ENCODE measurements around the gene IQGAP1. TPM values are rescaled to one million over a fixed set of nuclear protein-coding genes. Genes with fewer than 3 reads are reported as not detected.

The IQGAP1 gene
- total and polyA plus RNA-seq, 8 donors, result 22.3 to 222 (median 86.4) TPM

- 0 to 10% (median 6%) methylated on average over 1 of the region's 1 CpG for WGBS, 5 donors
- H3K27ac ChIP-seq, result peak overlapping the region in 4 of 5 donors; percentile 82 to 93 (median 90)
- no peak overlapping the region for H3K4me3 ChIP-seq
- H3K4me1 ChIP-seq, result peaks cover 52 to 100% (median 77%) of the 10 kb centered on the region in 4 donors
- intact Hi-C loops (cut with DNase I; ENCODE audit: low total_unique reads), result no loop called here
- H3K9me3 ChIP-seq, result no peaks in the 10 kb centered on the region
- no peaks in the 10 kb centered on the region for H3K27me3 ChIP-seq
- H3K36me3 ChIP-seq, result no peaks in the 10 kb centered on the region
- TF ChIP-seq, protein P1, sequence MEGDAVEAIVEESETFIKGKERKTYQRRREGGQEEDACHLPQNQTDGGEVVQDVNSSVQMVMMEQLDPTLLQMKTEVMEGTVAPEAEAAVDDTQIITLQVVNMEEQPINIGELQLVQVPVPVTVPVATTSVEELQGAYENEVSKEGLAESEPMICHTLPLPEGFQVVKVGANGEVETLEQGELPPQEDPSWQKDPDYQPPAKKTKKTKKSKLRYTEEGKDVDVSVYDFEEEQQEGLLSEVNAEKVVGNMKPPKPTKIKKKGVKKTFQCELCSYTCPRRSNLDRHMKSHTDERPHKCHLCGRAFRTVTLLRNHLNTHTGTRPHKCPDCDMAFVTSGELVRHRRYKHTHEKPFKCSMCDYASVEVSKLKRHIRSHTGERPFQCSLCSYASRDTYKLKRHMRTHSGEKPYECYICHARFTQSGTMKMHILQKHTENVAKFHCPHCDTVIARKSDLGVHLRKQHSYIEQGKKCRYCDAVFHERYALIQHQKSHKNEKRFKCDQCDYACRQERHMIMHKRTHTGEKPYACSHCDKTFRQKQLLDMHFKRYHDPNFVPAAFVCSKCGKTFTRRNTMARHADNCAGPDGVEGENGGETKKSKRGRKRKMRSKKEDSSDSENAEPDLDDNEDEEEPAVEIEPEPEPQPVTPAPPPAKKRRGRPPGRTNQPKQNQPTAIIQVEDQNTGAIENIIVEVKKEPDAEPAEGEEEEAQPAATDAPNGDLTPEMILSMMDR (IDR thresholded peaks at IDR 0.05), result no peak
- TF ChIP-seq POLR2AphosphoS5 (IDR thresholded peaks at IDR 0.05) (no peak), POLR2A (IDR thresholded peaks at IDR 0.05) (no peak), EP300 (IDR thresholded peaks at IDR 0.05) (no peak)
- DNase-seq, result peak in 1 of 2 donors; percentile 54
These were observed 13.5 kb downstream of the IQGAP1 start for GRCh38 chr15:90401495-90401894.

- H3K4me1 ChIP-seq, result peaks cover 52 to 100% (median 77%) of the 10 kb centered on the region in 4 donors
- peak overlapping the region; percentile 75 to 93 (median 90) for H3K27ac ChIP-seq
- H3K36me3 ChIP-seq, result no peaks in the 10 kb centered on the region
- H3K4me3 ChIP-seq, result no peak overlapping the region
- H3K9me3 ChIP-seq, result no peaks in the 10 kb centered on the region
- TF ChIP-seq POLR2AphosphoS5 (IDR thresholded peaks at IDR 0.05), result peak in 2 of 3 donors; percentile 16 to 24
- TF ChIP-seq POLR2A (IDR thresholded peaks at IDR 0.05), result no peak
- no peak for TF ChIP-seq EP300 (IDR thresholded peaks at IDR 0.05)
- TF ChIP-seq, protein P1 (IDR thresholded peaks at IDR 0.05), result no peak
- intact Hi-C loops (cut with DNase I; ENCODE audit: low total_unique reads), result no loop called here
- DNase-seq, result peak in 1 of 2 donors; percentile 60
- H3K27me3 ChIP-seq, result no peaks in the 10 kb centered on the region
These were observed 14.2 kb downstream of the IQGAP1 start for GRCh38 chr15:90402223-90402622.

DNA sequence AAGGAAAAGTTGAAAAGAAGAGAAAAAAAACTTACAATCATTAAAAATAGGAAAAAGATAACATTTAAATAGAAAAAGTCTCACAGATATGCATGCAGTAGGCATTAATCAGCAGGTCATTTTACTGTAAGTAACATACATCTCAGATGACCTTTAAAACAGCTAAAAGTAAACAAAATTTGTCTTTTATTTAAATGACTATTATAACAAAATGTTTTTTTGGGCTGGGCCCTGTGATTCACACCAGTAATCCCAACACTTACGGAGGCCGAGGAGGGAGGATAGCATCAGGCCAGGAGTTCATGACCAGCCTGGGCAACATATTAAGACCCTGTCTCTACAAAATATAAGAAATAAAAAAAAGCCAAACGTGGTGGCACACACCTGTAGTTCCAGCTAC is 14.7 kb downstream of the IQGAP1 start:
- TF ChIP-seq EP300 (IDR thresholded peaks at IDR 0.05) (no peak), POLR2AphosphoS5 (IDR thresholded peaks at IDR 0.05) (no peak), POLR2A (IDR thresholded peaks at IDR 0.05) (no peak)
- TF ChIP-seq, protein P1 (IDR thresholded peaks at IDR 0.05), result no peak
- intact Hi-C loops (cut with DNase I; ENCODE audit: low total_unique reads), result no loop called here
- Histone ChIP-seq H3K4me3 (no peak overlapping the region), H3K27me3 (no peaks in the 10 kb centered on the region), H3K9me3 (no peaks in the 10 kb centered on the region), H3K27ac (peak overlapping the region; percentile 2 to 93 (median 90)), H3K36me3 (no peaks in the 10 kb centered on the region), H3K4me1 (peaks cover 52 to 100% (median 77%) of the 10 kb centered on the region in 4 donors)
- 41 to 64% (median 54%) methylated on average over 3 of the region's 3 CpGs for WGBS, 5 donors
- no peak for DNase-seq

DNA sequence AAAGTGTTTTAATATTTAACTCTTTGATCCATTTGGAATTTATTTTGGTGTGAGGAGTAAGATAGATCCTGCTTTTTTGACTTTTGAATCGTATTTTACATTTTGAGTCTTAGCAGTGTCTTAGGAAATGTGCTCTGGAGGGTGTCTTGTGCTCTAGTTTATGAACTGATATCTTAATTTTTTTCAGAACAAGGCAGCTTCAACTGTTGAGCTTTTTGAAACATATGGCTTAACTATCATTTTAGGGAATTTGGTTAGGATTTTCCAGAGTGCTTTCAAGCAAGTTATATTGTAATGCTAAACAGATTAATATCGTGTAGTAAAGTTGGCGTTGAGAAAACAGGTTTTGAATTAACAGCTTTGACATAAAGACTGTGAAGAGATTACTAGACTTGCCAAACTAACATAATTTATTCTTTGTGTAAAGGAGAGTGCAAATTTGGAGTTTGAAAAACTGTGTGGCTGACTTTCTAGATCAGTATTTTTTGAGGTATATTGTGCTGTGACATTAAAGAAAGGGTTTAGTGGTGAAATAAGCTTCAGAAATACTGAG is 17.1 kb downstream of the IQGAP1 start:
- TF ChIP-seq EP300 (IDR thresholded peaks at IDR 0.05), result no peak
- no peak for TF ChIP-seq POLR2AphosphoS5 (IDR thresholded peaks at IDR 0.05)
- no peak for TF ChIP-seq POLR2A (IDR thresholded peaks at IDR 0.05)
- TF ChIP-seq, protein P1 (IDR thresholded peaks at IDR 0.05), result no peak
- 31 to 43% (median 42%) methylated on average over 3 of the region's 3 CpGs for WGBS, 5 donors
- intact Hi-C loops (cut with DNase I; ENCODE audit: low total_unique reads), result no loop called here
- H3K9me3 ChIP-seq, result no peaks in the 10 kb centered on the region
- H3K4me1 ChIP-seq, result peaks cover 47 to 89% (median 69%) of the 10 kb centered on the region in 4 donors
- H3K4me3 ChIP-seq, result no peak overlapping the region
- DNase-seq, result no peak
- H3K27me3 ChIP-seq, result no peaks in the 10 kb centered on the region
- H3K27ac ChIP-seq, result peak overlapping the region in 3 of 5 donors; percentile 47 to 93 (median 54)
- H3K36me3 ChIP-seq, result peaks cover 0 to 4% (median 0%) of the 10 kb centered on the region in 4 donors
